OCI-M1 (cell line): ENCODE measurements around the gene CR1.
"Not testable (repeated sequence)": the region's sequence is repeated elsewhere in the genome, so short reads cannot be mapped to it uniquely, and the experiment has no call there.

Source experiments
- DNase-seq: peaks from one replicate; lab custom pipeline; 2025; lab: John Stamatoyannopoulos, UW

CR1 gene

DNA sequence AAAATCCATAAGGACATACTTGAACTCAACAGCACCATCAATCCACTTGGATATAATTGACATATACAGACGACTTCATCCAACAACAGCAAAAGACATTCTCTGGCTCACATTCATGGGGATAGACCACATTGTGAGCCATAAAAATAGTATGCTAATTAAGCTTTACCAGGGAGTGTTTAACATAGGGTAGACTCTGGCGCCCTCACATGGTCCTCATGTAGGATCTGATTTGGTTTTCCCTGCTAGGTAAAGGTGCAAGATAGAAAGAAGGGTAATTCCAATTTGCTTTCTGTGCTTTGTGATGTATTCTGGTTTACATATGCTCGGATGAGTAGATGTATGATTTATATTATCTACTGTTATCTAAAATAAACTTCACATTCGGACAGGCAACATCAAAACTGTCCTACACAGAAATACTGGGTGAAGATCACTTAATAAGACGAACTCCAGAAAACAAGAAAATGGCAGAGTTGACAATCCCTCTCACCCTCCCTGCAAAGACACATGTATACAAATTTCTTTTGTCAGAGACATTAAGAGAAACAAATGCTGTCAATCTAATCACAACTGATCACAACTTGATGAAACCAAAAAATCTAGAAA, 176.7 kb downstream of the CR1 start:
- DNase-seq, result peak; percentile 88

DNA sequence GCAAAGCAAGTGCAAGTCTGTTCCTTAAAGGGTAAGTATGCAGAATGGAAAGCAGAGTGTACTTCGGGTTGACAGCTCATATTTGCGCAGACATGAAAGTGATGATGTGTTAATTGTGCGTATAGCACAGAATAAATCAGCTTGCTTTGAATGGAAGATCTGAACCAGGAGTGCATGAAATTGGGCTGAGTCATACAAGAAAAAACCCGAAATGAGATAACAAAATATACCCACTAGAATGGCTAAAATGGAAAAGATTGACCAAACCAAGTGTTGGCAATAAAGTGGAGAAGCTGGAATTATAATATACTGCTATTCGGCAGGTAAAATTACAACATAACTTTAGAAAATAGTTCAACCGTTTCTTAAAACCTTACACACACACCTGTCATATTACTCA, 177.4 kb downstream of the CR1 start:
- peak; percentile 53 for DNase-seq

DNA sequence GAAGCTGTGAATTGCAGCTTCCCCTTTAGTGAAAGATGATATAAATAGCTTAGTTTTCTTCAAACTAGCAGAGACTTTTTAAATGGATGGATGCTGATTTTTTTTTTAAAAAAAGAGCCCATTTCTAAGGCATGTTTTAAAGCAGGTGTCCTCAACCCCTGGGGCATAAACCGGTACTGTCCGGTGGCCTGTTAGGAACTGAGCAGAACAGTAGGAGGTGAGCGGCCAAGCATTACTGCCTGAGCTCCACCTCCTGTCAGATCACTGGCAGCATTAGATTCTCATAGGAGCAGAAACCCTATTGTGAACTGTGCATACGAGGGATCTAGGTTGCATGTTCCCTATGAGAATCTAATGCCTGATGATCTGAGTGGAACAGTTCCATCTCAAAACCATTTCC, 180.2 kb downstream of the CR1 start:
- no peak for DNase-seq

DNA sequence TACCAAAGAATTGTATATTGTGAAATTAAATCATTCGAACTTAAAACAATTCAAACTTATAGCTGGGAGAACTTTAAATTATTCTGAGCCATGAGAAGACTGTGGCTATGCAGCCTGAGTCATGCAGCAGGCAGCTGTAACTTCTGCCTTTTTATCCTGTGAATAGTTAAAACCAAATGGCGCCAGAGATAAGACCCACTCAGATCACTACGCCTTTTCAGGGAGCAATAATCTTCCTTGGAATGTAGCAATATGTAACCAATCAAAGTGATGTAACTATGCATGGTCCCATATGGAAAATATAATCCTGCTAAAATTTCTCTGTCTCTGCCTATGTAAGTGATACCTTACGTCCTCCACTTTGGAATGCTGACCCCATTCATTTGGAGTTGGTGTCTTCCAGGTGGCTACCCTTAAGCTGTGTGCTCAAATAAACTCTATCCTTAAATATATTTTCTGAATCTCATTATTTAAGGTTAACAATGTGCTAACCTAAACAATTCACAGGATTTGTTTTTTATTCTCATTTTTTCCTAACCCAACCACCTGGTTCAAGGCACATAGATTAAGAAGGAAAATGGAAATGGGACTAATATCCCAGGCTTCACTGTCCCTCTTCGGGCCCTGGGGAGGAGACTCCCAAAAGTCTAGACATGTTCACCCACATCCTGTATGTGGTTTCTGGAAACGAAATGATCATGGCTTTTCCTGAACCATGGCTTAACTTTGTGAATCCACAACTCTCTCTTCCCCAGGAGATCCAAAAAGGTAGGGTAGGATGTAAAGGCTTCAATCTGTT, 184.8 kb downstream of the CR1 start:
- peak; percentile 90 for DNase-seq

DNA sequence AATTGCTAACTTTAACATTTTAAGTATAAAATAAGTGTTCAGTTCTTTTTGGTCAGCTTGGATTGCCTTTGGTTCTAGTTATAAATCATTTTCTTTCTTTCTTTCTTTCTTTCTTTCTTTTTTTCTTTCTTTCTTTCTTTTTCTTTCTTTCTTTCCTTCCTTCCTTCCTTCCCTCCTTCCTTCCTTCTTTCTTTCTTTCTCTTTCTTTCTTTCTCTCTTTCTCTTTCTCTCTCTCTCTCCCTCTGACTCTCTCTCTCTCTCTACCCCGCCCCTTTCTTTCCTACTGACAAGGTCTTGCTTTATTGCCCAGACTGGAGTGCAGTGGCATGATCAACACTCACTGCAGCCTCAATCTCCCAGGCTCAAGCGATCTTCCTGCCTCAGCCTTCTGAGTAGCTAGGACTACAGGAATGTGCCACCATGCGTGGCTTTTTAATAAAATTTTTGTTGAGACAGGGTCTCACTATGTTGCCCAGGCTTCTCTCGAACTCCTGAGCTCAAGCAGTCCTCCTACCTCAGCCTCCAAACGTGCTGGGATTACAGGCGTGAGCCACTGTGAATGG, 187.0 kb downstream of the CR1 start:
- not testable (repeated sequence) for DNase-seq

DNA sequence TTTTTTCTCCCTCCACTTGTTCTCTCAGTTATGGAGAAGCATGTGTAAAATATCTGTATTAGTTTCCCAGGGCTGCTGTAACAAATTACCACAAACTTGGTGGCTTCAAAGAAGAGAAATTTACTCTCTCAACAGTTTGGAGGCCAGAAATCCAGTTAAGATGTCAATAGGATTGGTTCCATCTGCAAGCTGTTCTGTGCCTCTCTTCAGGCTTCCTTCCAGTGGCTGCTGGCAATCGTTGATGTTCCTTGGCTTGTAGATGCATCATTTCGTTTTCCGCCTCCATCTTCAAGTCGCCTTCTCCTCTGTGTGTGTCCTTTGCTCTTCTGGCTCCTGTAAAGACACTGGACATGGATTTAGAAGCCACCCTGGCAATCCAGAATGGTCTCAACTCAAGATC, 194.6 kb downstream of the CR1 start:
- not testable (repeated sequence) for DNase-seq

DNA sequence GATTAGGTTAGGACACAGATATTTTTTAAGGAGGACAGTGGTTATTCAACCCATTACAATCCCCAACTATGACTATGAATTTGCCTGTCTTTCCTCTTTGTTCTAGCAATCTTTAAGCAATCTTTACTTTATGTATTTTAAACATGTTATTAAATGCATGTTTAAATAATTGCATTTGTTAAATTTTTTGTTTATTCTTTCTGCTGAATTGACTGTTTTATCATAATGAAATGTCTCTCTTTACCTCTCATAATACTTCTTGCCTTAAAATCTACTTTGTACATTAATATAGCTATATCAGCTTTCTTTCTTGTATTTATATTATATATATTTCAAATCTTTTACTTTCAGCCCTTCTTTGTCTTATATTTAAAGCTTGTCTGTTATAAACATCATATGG, 195.1 kb downstream of the CR1 start:
- DNase-seq, result peak; percentile 26
